Activated gamma-delta T cell (primary cell): ENCODE data around the gene MROH9.

Source experiments
- DNase-seq: peaks from one replicate; lab custom pipeline; 2025; lab: John Stamatoyannopoulos, UW

The MROH9 gene

GRCh38 chr1:170967042-170967910, 31.9 kb downstream of the MROH9 start:
- DNase-seq, result no peak

- no peak for DNase-seq
These were observed 34.9 kb downstream of the MROH9 start for GRCh38 chr1:170970256-170970655.

DNA sequence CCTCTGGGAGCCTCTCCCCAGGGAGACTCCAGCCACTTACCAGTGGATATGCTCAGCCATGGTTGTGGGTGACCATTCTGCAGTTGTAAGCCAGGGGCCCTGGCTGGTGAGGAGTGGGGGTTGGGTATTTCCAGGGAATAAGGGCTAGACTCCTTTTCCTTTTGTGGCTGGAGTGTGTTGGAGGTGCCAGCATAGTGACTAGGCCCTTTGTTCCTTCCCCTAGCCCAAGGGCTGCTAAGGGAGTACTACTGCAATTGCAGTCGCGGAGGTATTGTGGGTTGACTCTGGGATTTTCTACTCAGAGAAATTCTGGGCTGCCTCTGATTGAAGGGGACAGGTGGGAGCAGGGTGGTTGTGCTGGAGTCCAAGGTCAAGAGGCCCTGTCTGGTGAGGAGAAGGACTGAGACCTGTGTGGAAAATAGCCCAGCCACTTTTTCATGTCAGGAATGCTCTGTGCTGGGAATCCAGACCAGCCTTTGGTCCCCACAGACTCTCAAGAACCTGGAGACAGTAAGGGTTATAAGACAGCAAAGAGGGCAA, 43.1 kb downstream of the MROH9 start:
- DNase-seq, result no peak

DNA sequence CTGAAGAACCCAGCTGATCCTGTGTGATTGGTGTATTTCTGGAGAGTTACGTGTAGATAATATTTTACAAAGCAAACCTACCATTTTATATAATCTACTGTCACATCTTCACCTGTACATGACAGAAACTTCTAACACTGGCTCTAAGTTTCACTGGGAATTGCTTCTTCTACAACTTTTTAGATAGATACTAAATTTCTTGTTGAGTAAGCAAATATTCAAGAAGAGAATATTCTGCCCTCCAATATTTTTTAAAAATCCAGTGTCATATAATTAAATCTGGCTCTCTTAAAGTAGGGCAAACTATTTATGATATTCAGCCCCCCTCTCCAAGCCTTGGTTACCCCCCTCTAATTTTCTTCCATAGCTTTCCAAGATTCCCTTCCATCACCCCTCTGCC, 50.1 kb downstream of the MROH9 start:
- DNase-seq, result no peak

GRCh38 chr1:170986901-170987300, 51.6 kb downstream of the MROH9 start:
- no peak for DNase-seq

DNA sequence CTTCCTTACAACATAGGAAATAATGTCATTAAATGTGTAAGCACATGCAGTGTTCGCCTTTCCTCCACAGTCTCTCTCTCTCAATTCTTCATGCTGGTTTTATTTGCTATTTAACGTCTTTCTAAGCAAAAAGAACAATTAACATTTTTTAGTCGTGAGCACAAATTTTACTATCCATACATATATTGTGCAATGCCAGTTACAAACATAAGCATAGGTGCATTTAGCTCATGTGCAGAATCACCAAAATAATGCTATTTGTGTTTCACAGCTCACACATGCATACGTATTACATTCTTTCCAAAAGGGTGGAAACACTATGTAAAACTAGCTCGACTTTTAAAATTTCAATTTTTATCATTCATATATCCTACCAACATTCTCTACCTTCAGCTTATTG, 52.1 kb downstream of the MROH9 start:
- DNase-seq, result no peak

DNA sequence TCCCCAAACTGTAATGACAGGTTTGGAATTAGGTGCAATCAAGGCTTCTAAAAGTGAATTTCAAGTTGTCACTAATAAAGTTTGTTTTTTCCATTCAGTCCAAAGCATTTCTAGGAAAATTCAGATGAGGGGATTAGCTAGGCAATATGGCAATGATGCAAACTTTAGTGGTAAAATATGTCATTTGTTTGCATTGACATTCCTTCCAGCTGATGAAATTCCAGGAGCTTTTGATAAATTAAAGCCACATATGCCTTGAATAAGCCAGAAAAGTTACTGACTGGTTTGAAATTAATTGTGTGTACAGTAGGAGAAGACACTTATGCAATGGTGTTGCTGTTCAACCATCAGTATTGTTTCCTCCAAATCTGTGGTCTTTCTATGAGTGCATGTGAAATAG, 57.8 kb downstream of the MROH9 start:
- no peak for DNase-seq

DNA sequence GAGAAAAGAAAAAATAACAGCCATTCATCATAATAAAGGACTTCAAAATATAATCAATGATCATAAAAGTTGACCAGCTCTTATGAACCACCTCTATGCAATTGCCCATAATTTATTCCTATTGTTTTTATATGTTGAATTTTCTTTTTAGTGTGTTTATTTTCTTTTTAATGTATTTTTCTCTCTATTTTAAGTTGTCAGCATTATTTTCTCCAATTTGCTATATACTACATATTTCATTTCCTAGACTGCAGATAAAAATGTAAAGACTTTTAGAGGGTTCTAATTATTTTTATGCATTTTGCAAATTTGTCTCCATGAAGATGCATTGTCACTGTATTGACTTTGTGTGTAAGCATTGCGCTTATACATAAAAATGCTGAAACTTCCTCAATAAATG, 58.4 kb downstream of the MROH9 start:
- DNase-seq, result no peak

- DNase-seq, result no peak
These were observed 79.5 kb downstream of the MROH9 start for GRCh38 chr1:171014880-171015279.

DNA sequence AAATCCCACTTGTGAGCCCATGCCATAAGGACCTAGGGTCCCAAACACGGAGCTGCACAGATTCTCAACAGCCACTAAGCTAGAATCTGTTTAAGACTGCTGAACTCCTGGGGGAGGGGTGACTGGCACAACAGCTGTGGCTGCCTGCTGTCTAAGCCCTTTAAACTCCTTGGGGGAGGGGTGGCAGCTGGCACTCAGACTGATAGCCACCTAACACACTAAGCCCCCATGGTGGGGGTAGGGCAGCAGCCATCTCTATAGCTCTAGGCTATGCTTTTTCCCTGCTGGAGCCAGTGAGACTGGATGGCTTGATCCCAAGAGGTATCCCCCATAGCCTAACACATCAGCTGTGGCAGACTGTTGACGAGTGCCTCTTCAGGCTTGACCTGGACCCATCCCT, 82.1 kb downstream of the MROH9 start:
- no peak for DNase-seq

DNA sequence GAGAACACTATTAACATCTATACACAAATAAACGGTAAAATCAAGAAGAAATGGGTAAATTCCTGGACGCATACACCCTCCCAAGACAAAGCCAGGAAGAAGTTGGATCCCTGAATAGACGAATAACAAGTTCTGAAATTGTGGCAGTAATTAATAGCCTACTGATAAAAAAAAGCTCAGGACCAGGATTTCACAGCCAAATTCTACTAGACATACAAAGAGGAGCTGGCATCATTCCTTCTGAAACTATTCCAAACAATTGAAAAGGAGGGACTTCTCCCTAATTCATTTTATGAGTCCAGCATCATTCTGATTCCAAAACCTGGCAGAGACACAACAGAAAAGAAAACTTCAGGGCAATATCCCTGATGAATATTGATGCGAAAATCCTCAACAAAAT, 84.6 kb downstream of the MROH9 start:
- no peak for DNase-seq

- DNase-seq, result no peak
These were observed 97.7 kb downstream of the MROH9 start for GRCh38 chr1:171032822-171033702.

DNA sequence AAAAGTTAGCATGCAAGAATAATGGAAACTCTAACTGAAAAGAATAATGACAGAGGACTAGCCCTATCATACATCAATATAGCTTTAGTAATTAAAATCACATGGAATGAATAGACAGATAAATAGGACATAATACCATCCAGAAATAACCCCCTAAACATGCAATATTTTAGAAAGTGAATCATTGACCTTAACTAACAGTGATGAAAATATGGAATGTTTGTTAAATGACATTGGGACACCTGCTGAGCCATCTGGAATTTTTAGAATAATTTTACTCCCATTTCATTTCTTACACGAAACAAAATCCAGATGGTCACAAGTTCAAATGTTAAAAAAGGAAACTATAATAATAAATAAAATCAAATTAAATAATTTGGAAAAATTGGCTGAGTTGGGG, 102.3 kb downstream of the MROH9 start:
- no peak for DNase-seq

GRCh38 chr1:171038284-171038683, 103.0 kb downstream of the MROH9 start:
- no peak for DNase-seq

- DNase-seq, result no peak
These were observed 112.7 kb downstream of the MROH9 start for GRCh38 chr1:171048014-171048413.

- no peak for DNase-seq
These were observed 117.6 kb downstream of the MROH9 start for GRCh38 chr1:171052977-171053376.

DNA sequence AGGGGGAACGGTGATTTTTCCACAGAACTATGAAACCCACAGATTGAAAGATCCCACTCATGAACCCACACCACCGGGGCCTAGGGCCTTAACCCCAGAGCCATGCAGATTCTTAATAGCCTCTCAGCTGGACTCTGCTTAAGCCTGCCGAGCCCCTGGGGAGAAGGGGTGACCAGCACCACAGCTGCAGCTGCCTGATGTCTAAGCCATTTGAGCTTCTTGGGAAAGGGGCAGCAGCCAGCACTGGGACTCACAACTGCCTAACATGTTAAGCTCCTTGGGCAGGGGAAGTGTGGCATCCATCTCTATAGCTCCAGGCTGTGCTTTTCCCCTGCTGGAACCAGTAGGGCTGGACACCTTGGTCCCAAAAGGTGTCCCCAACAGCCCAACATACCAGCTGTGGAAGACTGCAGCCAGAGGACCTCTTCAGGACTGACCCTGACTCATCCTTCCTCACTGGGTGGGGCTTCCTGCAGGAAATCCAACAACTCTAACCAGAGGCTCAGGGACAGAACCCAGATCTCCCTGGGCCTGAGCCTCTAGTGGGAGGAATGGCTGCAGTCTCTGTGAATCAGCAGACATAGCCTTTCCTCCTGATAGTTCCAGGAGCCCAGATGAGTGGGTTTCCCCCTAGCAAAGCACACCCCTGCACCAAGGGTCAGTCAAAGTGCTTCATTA, 120.8 kb downstream of the MROH9 start:
- DNase-seq, result no peak

GRCh38 chr1:171061425-171062143, 126.2 kb downstream of the MROH9 start:
- no peak for DNase-seq

- DNase-seq, result no peak
These were observed 127.6 kb downstream of the MROH9 start for GRCh38 chr1:171062902-171063301.

DNA sequence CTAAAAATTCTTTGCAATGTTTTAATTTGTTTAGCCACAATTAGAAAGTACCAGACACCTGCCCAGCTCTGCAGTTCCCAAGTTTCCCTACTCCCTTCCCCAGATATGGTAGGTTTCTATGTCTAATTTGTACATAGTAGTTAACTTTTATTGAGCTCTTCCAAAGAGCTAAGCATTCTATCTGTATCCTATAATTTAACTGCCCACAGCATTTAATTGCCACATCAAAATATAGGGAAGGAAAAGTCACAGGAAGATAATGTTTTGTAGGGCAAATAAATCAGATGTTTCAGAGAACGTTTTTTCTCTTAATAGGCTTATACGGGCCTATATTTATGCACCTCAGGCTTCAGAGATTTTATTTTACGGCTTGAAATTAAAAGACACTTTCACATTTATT, 139.7 kb downstream of the MROH9 start:
- no peak for DNase-seq

DNA sequence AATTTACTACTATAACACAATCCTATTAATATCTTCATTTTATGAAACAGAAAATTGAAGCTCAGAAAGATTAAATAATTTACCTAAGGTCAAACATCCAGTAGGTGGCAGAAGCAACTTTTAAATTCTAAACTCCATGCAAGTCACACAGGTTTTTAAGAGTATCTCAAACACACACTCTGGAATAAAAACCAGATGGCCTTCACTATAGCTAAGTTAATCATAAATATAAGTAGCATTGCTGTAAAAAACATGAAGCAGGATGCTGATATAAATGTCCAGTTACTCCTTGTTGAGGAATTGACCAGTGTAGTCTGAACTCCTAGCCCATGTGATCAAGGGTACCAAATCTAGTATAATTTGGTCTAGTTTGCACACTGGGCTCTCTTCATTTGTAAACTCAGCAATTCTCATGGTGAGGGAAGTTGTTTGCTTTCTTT, 146.0 kb downstream of the MROH9 start:
- no peak for DNase-seq
